Calu3 (cell line): Measurements from ENCODE around the gene NRG3. TPM values are rescaled to one million over a fixed set of nuclear protein-coding genes. Genes with fewer than 3 reads are reported as not detected.

Experiments
- BruUV-seq: library from RNA; stranded (reverse); fragments of 400-500 nt; replicated peaks from 2 replicates; lab custom pipeline; 2021; lab: Mats Ljungman, UMichigan
- CTCF ChIA-PET: fragments of 300-600 bp; sonication (Branson Sonifier 250); formaldehyde crosslinking; loops from one replicate; lab custom pipeline; 2022; ENCODE audit warnings: antibody characterized with exemption; lab: Charles Lee
- DNase-seq: peaks from one replicate; pipeline ENCODE4 v3.0.0; 2022
- H3K27ac Mint-ChIP-seq: one replicate; pipeline ENCODE4 v1.8.0; 2022; ENCODE audit warnings: mixed read lengths; ENCODE audit not compliant: unreplicated experiment
- H3K27me3 Mint-ChIP-seq: one replicate; pipeline ENCODE4 v1.8.0; 2022; ENCODE audit warnings: mixed read lengths; ENCODE audit not compliant: unreplicated experiment
- H3K36me3 Mint-ChIP-seq: one replicate; pipeline ENCODE4 v1.8.0; 2022; ENCODE audit warnings: mild to moderate bottlenecking, moderate library complexity, mixed read lengths; ENCODE audit not compliant: insufficient read depth, unreplicated experiment
- H3K4me1 Mint-ChIP-seq: one replicate; pipeline ENCODE4 v1.8.0; 2022; ENCODE audit warnings: mild to moderate bottlenecking, low read depth, mixed read lengths; ENCODE audit not compliant: unreplicated experiment
- H3K4me3 Mint-ChIP-seq: one replicate; pipeline ENCODE4 v1.8.0; 2022; ENCODE audit warnings: mild to moderate bottlenecking, low read depth, moderate library complexity, mixed read lengths; ENCODE audit not compliant: unreplicated experiment
- H3K9me3 Mint-ChIP-seq: one replicate; pipeline ENCODE4 v1.8.0; 2022; ENCODE audit warnings: low read depth, mixed read lengths; ENCODE audit not compliant: unreplicated experiment
- intact Hi-C: fragments of 100-400 bp; cut with micrococcal nuclease; formaldehyde crosslinking; loops from one replicate; pipeline ENCODE4 v1.10.0; 2022; ENCODE audit not compliant: unreplicated experiment
- total RNA-seq: library from RNA; stranded (reverse); gene quantifications from 2 replicates; pipeline ENCODE4 v1.2.3, GENCODE V29; 2022
- TF ChIP-seq, protein P1 (sequence below): fragments of 200-600 bp; IDR thresholded peaks from one replicate; pipeline ENCODE4 v1.8.0; 2022; ENCODE audit warnings: antibody characterized with exemption; ENCODE audit not compliant: unreplicated experiment

The NRG3 gene
- total RNA-seq, 1 experiment from 2014 or later = 46.3 TPM

DNA sequence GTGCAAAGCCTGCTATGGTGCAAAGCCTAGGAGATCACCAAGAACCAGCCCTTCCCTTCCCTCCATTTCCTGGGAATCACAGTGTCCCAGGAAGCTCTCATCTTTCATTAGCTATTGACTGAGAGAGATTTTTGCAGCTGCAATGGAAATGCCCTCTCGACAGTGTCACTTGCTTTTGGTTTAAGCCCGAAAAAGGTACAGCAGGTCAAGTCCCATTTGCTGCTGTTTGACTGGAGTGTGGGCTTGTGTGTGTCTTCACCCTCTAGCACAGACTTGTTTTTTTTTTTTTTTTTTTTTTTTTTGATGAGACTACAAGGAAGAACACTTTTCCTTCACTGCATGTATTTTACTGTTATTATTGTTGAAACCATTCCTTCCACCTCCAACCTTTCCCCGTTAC is 36.3 kb downstream of the NRG3 start:
- H3K27ac Mint-ChIP-seq = no peak overlapping the region
- BruUV-seq = no TSS peak
- H3K4me3 Mint-ChIP-seq = no peak overlapping the region
- H3K9me3 Mint-ChIP-seq = no peaks in the 10 kb centered on the region
- TF ChIP-seq, protein P1, sequence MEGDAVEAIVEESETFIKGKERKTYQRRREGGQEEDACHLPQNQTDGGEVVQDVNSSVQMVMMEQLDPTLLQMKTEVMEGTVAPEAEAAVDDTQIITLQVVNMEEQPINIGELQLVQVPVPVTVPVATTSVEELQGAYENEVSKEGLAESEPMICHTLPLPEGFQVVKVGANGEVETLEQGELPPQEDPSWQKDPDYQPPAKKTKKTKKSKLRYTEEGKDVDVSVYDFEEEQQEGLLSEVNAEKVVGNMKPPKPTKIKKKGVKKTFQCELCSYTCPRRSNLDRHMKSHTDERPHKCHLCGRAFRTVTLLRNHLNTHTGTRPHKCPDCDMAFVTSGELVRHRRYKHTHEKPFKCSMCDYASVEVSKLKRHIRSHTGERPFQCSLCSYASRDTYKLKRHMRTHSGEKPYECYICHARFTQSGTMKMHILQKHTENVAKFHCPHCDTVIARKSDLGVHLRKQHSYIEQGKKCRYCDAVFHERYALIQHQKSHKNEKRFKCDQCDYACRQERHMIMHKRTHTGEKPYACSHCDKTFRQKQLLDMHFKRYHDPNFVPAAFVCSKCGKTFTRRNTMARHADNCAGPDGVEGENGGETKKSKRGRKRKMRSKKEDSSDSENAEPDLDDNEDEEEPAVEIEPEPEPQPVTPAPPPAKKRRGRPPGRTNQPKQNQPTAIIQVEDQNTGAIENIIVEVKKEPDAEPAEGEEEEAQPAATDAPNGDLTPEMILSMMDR = no peak
- CTCF ChIA-PET = interaction anchor here (0.7 kb wide), 1 partner anchor 1460 kb away, joined by 4 read pairs; no protein-coding TSS in a partner anchor
- H3K36me3 Mint-ChIP-seq = peaks cover 6% of the 10 kb centered on the region
- intact Hi-C loops = no loop called here
- peaks cover 50% of the 10 kb centered on the region for H3K4me1 Mint-ChIP-seq
- H3K27me3 Mint-ChIP-seq = no peaks in the 10 kb centered on the region
- no peak for DNase-seq

DNA sequence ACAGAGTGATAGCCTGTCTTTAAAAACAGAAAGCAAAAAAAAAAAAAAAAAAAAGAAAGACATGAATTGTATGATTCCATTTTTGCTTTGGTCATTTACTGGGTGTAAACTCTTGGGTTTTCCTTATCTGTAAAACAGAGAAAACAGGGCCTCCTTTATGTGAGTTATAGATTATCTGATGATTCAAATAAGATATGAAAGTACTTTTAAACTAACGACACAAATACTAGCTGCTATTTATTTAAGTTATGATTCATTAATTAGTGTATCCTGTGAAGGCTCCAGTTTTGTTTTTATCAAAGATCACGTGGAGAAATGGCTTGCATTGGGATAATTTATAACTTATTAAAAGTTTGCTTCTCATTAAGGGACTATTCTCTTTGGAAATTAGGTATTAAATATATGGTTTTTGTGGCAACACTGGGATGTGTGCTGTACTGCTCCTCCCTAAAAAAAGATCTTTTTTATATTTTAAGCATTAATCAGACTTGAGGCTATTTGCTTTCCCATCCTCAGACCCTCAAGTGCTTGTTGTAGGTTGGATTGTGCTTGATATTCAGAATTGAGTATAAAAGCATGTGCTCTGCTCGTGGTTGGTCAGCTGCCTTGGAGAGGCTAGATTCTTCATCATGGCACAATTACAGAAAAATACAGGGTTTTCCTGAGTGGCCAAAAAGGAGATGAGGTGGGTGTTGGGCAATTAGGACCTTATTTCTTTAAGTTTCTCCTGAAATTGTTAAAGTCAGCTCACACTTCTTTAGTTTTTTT is 39.9 kb downstream of the NRG3 start:
- peak overlapping the region; percentile 23 for H3K4me3 Mint-ChIP-seq
- H3K9me3 Mint-ChIP-seq = no peaks in the 10 kb centered on the region
- peaks cover 66% of the 10 kb centered on the region for H3K4me1 Mint-ChIP-seq
- TF ChIP-seq, protein P1 = no peak
- no peaks in the 10 kb centered on the region for H3K27me3 Mint-ChIP-seq
- H3K27ac Mint-ChIP-seq = peak overlapping the region; percentile 71
- intact Hi-C loops = loop anchor here (2.0 kb wide), 2 partner anchors 34 to 48 kb away; no protein-coding TSS in a partner anchor
- CTCF ChIA-PET = interaction anchor here (0.6 to 1.6 kb wide), 6 partner anchors 11 to 712 kb away, joined by 3 to 8 read pairs (median 4); no protein-coding TSS in a partner anchor
- no TSS peak for BruUV-seq
- H3K36me3 Mint-ChIP-seq = peaks cover 6% of the 10 kb centered on the region
- DNase-seq = no peak

DNA sequence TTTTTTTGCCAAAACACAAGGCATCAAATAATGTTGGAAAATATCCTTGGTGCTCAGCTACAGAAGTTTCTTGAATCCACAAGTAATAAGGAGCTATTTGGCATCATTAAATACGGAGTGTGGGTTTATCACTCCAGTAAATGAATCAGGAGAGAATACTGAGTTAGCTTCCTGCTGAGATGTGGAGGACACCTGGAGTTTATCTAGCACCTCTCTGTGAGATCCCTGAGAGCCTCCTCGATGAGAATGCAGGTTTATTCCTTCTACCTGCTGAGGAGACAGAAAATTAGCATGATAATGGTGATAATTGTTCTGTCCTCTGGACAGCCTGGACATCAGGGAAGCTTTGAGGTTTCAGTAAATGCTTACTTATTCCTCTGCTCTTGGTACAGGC is 40.5 kb downstream of the NRG3 start:
- peaks cover 6% of the 10 kb centered on the region for H3K36me3 Mint-ChIP-seq
- peaks cover 66% of the 10 kb centered on the region for H3K4me1 Mint-ChIP-seq
- no peaks in the 10 kb centered on the region for H3K9me3 Mint-ChIP-seq
- no peaks in the 10 kb centered on the region for H3K27me3 Mint-ChIP-seq
- TF ChIP-seq, protein P1 = no peak
- peak overlapping the region; percentile 23 for H3K4me3 Mint-ChIP-seq
- no peak for DNase-seq
- intact Hi-C loops = loop anchor here (2.0 kb wide), 2 partner anchors 35 to 49 kb away; no protein-coding TSS in a partner anchor
- no TSS peak for BruUV-seq
- H3K27ac Mint-ChIP-seq = peak overlapping the region; percentile 71
- CTCF ChIA-PET = interaction anchor here (0.7 to 1.6 kb wide), 2 partner anchors 12 to 41 kb away, joined by 3 to 8 read pairs; no protein-coding TSS in a partner anchor

DNA sequence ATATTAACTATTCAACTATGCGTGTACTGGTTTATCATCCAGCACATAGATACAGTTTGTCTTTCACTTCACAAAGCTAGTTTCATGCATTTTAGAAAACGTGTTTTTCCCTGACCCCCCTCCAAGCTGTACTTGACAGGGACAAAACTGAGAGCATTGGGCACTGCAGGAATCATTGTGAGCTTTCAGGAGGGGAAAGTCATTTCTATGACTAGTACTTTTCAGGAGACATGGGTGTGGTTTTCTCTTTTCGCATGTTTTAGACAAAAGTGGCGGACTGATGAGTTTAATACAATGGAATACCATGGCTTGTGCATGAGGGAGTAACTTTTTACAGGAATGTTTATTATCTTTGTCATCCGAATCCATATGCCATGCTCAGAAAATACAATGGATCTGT is 42.7 kb downstream of the NRG3 start:
- CTCF ChIA-PET = no interaction called here
- intact Hi-C loops = no loop called here
- Mint-ChIP-seq H3K9me3 (no peaks in the 10 kb centered on the region), H3K27ac (no peak overlapping the region), H3K4me1 (peaks cover 61% of the 10 kb centered on the region), H3K4me3 (no peak overlapping the region), H3K36me3 (peaks cover 1% of the 10 kb centered on the region), H3K27me3 (no peaks in the 10 kb centered on the region)
- TF ChIP-seq, protein P1 = no peak
- no peak for DNase-seq
- no TSS peak for BruUV-seq
